Ovary (tissue), 9 donors: ENCODE measurements around the gene C19orf47. TPM values are rescaled to one million over a fixed set of nuclear protein-coding genes. Genes with fewer than 3 reads are reported as not detected.

Experiments used
- DNase-seq, 5 donors: peaks; one replicate each; pipeline ENCODE4 v3.0.0-alpha.2; 2019 to 2020
- H3K27ac ChIP-seq, 2 donors: fragments of 200-600 bp; one replicate each; pipeline versions ENCODE4 v1.5.1 to v1.8.0; 2019 to 2022
- H3K27me3 ChIP-seq: fragments of 200-600 bp; one replicate; pipeline ENCODE4 v1.8.0; 2022
- H3K36me3 ChIP-seq: fragments of 200-600 bp; sonication (generic); one replicate; pipeline ENCODE4 v1.5.1; 2019
- H3K4me1 ChIP-seq: one replicate; pipeline ENCODE4 v1.8.1; 2013; ENCODE audit warnings: mild to moderate bottlenecking, moderate library complexity; ENCODE audit not compliant: insufficient read depth
- H3K4me3 ChIP-seq: fragments of 200-600 bp; sonication (generic); one replicate; pipeline ENCODE4 v1.5.1; 2017
- H3K9me3 ChIP-seq, 2 donors: fragments of 200-600 bp in 1 of 2; sonication (generic) in 1 of 2; one replicate each; pipeline versions ENCODE4 v1.5.1 to v1.8.1; 2013 to 2019; ENCODE audit warnings: mild to moderate bottlenecking in 1 of 2, moderate library complexity in 1 of 2
- EP300 ChIP-seq: sonication (generic); formaldehyde crosslinking; IDR thresholded peaks from one replicate; pipeline ENCODE4 v1.6.1; 2017; ENCODE audit warnings: antibody characterized with exemption
- POLR2A ChIP-seq: fragments of 450-650 bp; IDR thresholded peaks from one replicate; pipeline ENCODE4 v1.6.1; 2017; ENCODE audit warnings: antibody characterized with exemption, mild to moderate bottlenecking, moderate library complexity
- WGBS, 3 donors: extraction: QIAGEN DNeasy Blood & Tissue Kit in 1 of 3; methylation state at CpG; one replicate each; pipeline versions ENCODE4 v1.1.5 to v1.1.7; 2013 to 2017; 5-methylcytosine and 5-hydroxymethylcytosine counted together
- intact Hi-C, 4 donors: fragments of 100-400 bp; cut with DNase I; formaldehyde crosslinking; loops; one replicate each; pipeline versions ENCODE4 v1.11.0 to v1.15.1; 2022 to 2023
- polyA plus RNA-seq, 2 donors: library from polyadenylated mRNA; stranded (reverse); fragments of 200-250 nt in 1 of 2; fragments of 350-450 nt in 1 of 2; fragmentation: Illumina TruSeq in 1 of 2; extraction: RNeasy Lipid Tissue Mini Kit (QIAGEN cat#74804) in 1 of 2; gene quantifications; one replicate each; pipeline ENCODE4 v1.2.3, GENCODE V29; 2013 to 2014
- total RNA-seq, 7 donors: library from RNA; depleted of rRNA in 2 of 7; stranded (reverse); fragments of >200 nt in 2 of 7; fragmentation: NEBNext Ultra II Directional in 3 of 7; extraction: Animal tissue kit (Norgen Biotek cat#: 25700) in 3 of 7; gene quantifications; one replicate each; pipeline versions ENCODE4 v1.1.0 to v1.2.4, GENCODE V29; 2016 to 2023
- TF ChIP-seq, protein P1 (sequence below), 3 donors: fragments of 450-650 bp in 2 of 3; fragments of 200-600 bp in 1 of 3; IDR thresholded peaks; one replicate each; pipeline versions ENCODE4 v1.5.1 to v1.8.0; 2016 to 2022; ENCODE audit warnings: antibody characterized with exemption in 3 of 3, mild to moderate bottlenecking in 1 of 3
- donor health status: DM: no; HTN: no; CAD: no; lungs with moderate emphysema.
- donor health status: DM: no; HTN: no; CAD: no.
- donor health status: Bipolar disorder and iron deficiency.
- donor health status: DM: yes; HTN: yes; CAD: no.
- donor health status: DM: no; HTN: no; CAD: no.
- donor health status: DM: yes; HTN: yes; CAD: no.

The C19orf47 gene
- total and polyA plus RNA-seq, 9 donors: 3.5 to 15.8 (median 12.2) TPM

DNA sequence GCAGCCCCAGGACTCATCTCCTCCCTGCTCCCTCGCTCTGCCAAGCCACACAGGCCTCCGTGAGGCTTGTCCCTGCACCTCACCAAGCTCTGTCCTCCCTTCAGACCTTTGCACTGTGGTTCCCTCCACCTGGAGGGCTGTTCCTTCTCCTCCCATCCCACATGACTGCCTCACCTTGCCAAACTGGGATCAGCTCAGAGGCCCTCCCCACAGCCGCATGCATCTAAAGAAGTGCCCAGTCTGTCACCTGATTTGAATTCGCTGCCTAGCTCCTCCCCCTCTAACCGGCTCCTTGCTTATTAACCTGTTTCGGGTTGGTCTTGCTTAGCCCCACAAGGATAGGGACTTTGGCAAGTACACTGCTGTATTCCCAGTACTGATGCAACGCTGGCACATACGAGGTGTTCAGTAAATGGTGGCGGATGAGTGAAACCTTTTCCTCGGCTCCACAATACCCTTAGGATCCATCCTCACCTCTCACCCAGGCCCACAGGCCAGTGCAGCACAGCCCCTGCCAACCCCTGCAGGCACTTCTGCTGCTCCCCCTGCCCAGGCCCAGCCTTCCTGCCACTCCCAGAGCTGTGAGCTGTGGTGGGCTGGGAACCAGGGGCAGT is 67.5 kb downstream of the C19orf47 start:
- TF ChIP-seq POLR2A (no peak), EP300 (no peak)
- TF ChIP-seq, protein P1, sequence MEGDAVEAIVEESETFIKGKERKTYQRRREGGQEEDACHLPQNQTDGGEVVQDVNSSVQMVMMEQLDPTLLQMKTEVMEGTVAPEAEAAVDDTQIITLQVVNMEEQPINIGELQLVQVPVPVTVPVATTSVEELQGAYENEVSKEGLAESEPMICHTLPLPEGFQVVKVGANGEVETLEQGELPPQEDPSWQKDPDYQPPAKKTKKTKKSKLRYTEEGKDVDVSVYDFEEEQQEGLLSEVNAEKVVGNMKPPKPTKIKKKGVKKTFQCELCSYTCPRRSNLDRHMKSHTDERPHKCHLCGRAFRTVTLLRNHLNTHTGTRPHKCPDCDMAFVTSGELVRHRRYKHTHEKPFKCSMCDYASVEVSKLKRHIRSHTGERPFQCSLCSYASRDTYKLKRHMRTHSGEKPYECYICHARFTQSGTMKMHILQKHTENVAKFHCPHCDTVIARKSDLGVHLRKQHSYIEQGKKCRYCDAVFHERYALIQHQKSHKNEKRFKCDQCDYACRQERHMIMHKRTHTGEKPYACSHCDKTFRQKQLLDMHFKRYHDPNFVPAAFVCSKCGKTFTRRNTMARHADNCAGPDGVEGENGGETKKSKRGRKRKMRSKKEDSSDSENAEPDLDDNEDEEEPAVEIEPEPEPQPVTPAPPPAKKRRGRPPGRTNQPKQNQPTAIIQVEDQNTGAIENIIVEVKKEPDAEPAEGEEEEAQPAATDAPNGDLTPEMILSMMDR (IDR thresholded peaks at IDR 0.05): no peak
- WGBS, 3 donors: 49 to 62% (median 50%) methylated on average over 10 of the region's 10 CpGs
- no peaks in the 10 kb centered on the region for H3K36me3 ChIP-seq
- peaks cover 61% of the 10 kb centered on the region for H3K4me1 ChIP-seq
- peak overlapping the region in 1 of 2 donors; percentile 73 for H3K27ac ChIP-seq
- DNase-seq: no peak
- intact Hi-C loops: no loop called here
- no peaks in the 10 kb centered on the region for H3K9me3 ChIP-seq
- H3K27me3 ChIP-seq: no peaks in the 10 kb centered on the region
- H3K4me3 ChIP-seq: no peak overlapping the region

DNA sequence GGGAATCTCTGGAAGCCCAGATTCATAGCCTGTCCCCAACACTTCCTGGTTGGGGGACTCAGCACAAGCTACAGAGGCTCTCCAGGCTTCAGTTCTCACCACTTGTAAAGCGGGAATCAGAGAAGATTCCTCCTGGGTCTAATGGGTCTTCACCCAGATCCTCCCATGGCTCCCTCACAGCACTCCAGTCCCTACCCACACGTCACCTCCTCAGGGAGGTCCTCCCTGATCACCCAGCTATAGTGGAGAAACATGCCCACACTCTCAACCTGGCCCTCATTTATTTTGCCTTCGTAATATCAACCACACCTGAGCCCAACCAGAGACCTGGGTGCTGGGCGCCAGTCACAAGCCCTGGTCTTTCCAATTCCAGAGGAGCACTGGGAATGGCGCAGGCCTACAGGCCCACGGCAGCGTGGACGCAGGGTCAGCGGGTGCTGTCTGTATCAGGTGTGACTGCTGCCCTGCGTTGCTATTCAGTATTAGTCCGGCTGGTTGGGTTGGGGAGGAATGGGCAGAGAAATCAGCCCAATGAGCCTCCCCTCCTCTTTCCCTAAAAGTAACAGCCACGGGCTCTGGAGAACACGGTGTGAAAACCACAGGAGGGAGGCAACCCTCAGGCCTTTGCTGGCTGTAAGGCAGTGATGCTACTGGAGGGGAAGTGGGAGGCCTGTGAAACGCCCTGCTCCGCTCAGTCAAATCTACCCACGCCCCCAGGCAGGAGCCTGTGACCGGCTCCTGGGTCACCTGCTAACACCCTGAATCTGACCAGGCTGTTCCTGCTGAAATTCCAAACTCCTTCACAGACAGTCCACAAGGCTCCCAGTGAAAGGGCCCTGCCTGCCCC is 68.2 kb downstream of the C19orf47 start:
- 63 to 73% (median 66%) methylated on average over 17 of the region's 17 CpGs for WGBS, 3 donors
- Histone ChIP-seq H3K36me3 (no peaks in the 10 kb centered on the region), H3K4me1 (peaks cover 63% of the 10 kb centered on the region), H3K27me3 (no peaks in the 10 kb centered on the region), H3K27ac (peak overlapping the region; percentile 23 to 73), H3K4me3 (no peak overlapping the region), H3K9me3 (no peaks in the 10 kb centered on the region)
- intact Hi-C loops: no loop called here
- TF ChIP-seq EP300: no peak
- TF ChIP-seq, protein P1 (IDR thresholded peaks at IDR 0.05): no peak
- no peak for TF ChIP-seq POLR2A
- DNase-seq: no peak

DNA sequence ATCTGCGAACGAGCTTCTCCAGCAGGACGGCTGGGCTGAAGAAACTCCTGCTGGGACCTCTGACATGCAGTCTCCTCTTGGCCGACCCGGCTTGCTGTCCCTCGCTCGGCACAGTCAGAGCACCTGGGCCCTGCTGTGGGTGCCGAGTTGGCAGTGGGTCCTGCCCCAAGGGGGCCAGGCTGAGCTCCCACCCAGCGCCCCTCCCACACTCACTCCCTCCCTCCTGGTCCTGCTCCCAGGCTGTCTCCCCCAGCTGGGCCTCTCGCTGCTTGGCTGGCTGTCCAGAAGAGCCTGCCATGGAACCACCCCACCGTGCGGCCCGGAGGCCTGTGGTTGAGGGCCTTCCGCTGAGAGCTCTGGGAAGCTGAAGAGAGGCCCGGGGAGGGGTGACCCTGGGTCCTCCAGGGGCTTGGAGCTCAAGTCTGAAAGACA is 69.1 kb downstream of the C19orf47 start:
- Histone ChIP-seq H3K4me3 (peak overlapping the region; percentile 36), H3K36me3 (no peaks in the 10 kb centered on the region), H3K27ac (peak overlapping the region; percentile 23 to 73), H3K4me1 (peaks cover 69% of the 10 kb centered on the region), H3K9me3 (no peaks in the 10 kb centered on the region), H3K27me3 (no peaks in the 10 kb centered on the region)
- TF ChIP-seq POLR2A (no peak), EP300 (no peak)
- TF ChIP-seq, protein P1 (IDR thresholded peaks at IDR 0.05): no peak
- DNase-seq: peak; percentile 81 to 89 (median 82)
- WGBS, 3 donors: 11 to 30% (median 12%) methylated on average over 15 of the region's 15 CpGs
- intact Hi-C loops: no loop called here

DNA sequence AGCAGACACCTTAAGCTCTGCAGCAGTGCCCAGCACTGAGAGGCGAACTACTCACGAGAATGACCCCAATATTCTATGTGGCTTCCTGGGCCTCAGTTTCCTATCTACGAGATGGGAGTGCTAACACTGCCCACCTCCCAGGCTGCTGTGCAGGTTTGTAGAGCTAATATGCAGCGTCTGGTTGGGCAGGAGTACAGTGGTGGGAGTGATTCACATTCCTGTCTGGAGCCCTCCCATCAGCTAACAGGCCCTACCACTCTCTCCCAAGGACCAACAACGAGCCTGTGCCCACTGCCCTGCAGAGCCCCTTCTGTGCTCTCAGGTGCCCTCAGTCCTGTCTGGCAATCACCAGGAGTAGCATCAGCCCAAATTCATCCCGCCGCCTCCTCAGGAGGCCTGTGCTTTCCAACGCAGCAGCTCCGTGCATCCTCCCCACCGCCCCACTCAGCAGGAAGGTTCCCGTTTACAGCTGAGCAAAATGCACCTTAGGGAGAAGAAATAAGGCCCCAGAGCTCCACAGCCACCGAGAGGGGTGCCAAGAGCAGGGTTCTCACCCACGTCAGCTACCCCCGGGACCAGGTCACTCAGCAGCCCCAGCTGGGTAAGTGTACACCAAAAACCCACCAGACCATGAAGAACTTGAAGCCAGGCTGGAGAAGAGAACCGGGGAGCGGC is 69.7 kb downstream of the C19orf47 start:
- TF ChIP-seq POLR2A (no peak), EP300 (no peak)
- TF ChIP-seq, protein P1 (IDR thresholded peaks at IDR 0.05): no peak
- Histone ChIP-seq H3K4me1 (peaks cover 69% of the 10 kb centered on the region), H3K4me3 (peak overlapping the region; percentile 36), H3K9me3 (no peaks in the 10 kb centered on the region), H3K27ac (peak overlapping the region; percentile 11 to 73), H3K36me3 (no peaks in the 10 kb centered on the region), H3K27me3 (no peaks in the 10 kb centered on the region)
- WGBS, 3 donors: 48 to 55% (median 49%) methylated on average over 16 of the region's 16 CpGs
- intact Hi-C loops: no loop called here
- DNase-seq: peak in 1 of 5 donors; percentile 14
